Astrocyte (in vitro differentiated cells and primary cell): ENCODE data around the gene CAPZA3.

Experiments
- EZH2 ChIP-seq: IDR thresholded peaks from 2 replicates; pipeline ENCODE4 v1.6.1; 2012; ENCODE audit warnings: mild to moderate bottlenecking, low read length, inconsistent platforms; ENCODE audit not compliant: insufficient read depth
- TF ChIP-seq, protein P1 (sequence below): IDR thresholded peaks from 2 replicates; pipeline ENCODE4 v1.5.1; 2011; ENCODE audit warnings: low read depth, mild to moderate bottlenecking, inconsistent platforms, low read length, moderate library complexity; ENCODE audit not compliant: insufficient read depth

GRCh38 chr12:18731156-18731555, 6.8 kb upstream of the CAPZA3 start:
- TF ChIP-seq, protein P1, sequence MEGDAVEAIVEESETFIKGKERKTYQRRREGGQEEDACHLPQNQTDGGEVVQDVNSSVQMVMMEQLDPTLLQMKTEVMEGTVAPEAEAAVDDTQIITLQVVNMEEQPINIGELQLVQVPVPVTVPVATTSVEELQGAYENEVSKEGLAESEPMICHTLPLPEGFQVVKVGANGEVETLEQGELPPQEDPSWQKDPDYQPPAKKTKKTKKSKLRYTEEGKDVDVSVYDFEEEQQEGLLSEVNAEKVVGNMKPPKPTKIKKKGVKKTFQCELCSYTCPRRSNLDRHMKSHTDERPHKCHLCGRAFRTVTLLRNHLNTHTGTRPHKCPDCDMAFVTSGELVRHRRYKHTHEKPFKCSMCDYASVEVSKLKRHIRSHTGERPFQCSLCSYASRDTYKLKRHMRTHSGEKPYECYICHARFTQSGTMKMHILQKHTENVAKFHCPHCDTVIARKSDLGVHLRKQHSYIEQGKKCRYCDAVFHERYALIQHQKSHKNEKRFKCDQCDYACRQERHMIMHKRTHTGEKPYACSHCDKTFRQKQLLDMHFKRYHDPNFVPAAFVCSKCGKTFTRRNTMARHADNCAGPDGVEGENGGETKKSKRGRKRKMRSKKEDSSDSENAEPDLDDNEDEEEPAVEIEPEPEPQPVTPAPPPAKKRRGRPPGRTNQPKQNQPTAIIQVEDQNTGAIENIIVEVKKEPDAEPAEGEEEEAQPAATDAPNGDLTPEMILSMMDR: no peak
- TF ChIP-seq EZH2: no peak
